ENCODE results near the gene EGFL6.
"Not testable (repeated sequence)": the region's sequence is repeated elsewhere in the genome, so short reads cannot be mapped to it uniquely, and the experiment has no call there.

GRCh38 chrX:13641684-13642083 is 72.3 kb downstream of the EGFL6 start:
- TF ChIP-seq RFX5 (IDR thresholded peaks at IDR 0.05; ENCODE audit: low read depth, low read length); GABPA (IDR thresholded peaks at IDR 0.05; ENCODE audit: low read depth): not testable (repeated sequence)
- TF ChIP-seq, protein P1, sequence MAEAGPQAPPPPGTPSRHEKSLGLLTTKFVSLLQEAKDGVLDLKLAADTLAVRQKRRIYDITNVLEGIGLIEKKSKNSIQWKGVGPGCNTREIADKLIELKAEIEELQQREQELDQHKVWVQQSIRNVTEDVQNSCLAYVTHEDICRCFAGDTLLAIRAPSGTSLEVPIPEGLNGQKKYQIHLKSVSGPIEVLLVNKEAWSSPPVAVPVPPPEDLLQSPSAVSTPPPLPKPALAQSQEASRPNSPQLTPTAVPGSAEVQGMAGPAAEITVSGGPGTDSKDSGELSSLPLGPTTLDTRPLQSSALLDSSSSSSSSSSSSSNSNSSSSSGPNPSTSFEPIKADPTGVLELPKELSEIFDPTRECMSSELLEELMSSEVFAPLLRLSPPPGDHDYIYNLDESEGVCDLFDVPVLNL (IDR thresholded peaks at IDR 0.05; ENCODE audit: low read depth, low read length) = not testable (repeated sequence)
